ENCODE data around the gene SLC6A16.
"Not testable (repeated sequence)": the region's sequence is repeated elsewhere in the genome, so short reads cannot be mapped to it uniquely, and the experiment has no call there.

The SLC6A16 gene

DNA sequence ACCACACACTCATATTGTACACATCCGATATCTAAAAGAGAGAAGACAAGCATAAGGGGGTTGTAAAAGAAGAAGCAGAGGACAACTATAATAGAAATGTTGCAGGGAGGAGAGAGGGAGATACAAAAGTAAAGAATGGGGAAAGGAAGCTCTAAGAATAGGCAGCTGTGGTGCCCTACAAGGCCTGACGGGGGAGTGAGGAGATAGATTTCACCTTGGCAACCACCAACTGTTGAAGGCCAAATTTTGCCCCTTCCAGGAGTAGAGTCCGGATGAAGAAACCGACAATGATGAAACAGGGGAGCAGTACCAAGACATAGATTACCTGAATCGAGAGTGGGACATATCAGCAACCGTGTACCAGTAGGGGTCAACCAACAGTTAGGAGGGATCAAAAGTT lies 15.9 kb downstream of the SLC6A16 start:
- no peak overlapping the region for H3K9ac ChIP-seq (ENCODE audit: low read length in 5 of 5)
- H3K4me3 ChIP-seq (ENCODE audit: low read depth in 1 of 5, low read length in 5 of 5) = no peak overlapping the region
- H3K4me1 ChIP-seq (ENCODE audit: control insufficient read depth in 5 of 5, insufficient read depth in 5 of 5, low read length in 5 of 5) = no peaks in the 10 kb centered on the region
- no peaks in the 10 kb centered on the region for H3K27me3 ChIP-seq (ENCODE audit: control insufficient read depth in 5 of 5, insufficient read depth in 4 of 5, low read length in 5 of 5)
- H3K36me3 ChIP-seq (ENCODE audit: control insufficient read depth in 5 of 5, insufficient read depth in 5 of 5, low read length in 5 of 5) = peaks cover 0 to 13% (median 10%) of the 10 kb centered on the region in 5 donors
- H3K9me3 ChIP-seq (ENCODE audit: control insufficient read depth in 5 of 5, low read length in 5 of 5) = no peaks in the 10 kb centered on the region
- H3K27ac ChIP-seq (ENCODE audit: low read depth, low read length) = no peak overlapping the region

DNA sequence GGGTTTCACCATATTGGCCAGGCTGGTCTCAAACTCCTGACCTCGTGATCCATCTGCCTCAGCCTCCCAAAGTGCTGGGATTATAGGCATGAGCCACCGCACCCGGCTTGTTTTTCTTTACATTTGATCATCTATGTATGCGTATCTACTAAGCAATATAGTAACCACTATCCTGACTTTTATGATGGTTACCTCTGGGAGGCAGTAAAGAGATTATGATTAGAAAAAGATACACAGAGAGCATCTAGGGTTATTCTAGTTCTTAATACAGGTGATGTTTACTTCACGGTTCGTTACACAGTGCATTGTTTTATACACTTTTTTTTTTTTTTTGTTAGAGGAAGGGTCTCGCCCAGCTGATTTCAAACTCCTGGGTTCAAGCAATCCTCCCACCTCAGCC lies 18.3 kb downstream of the SLC6A16 start:
- H3K4me1 ChIP-seq (ENCODE audit: control insufficient read depth in 5 of 5, insufficient read depth in 5 of 5, low read length in 5 of 5); H3K27ac ChIP-seq (ENCODE audit: low read depth, low read length); H3K9ac ChIP-seq (ENCODE audit: low read length in 5 of 5); H3K9me3 ChIP-seq (ENCODE audit: control insufficient read depth in 5 of 5, low read length in 5 of 5); H3K27me3 ChIP-seq (ENCODE audit: control insufficient read depth in 5 of 5, insufficient read depth in 4 of 5, low read length in 5 of 5); H3K4me3 ChIP-seq (ENCODE audit: low read depth in 1 of 5, low read length in 5 of 5): not testable (repeated sequence)
- H3K36me3 ChIP-seq (ENCODE audit: control insufficient read depth in 5 of 5, insufficient read depth in 5 of 5, low read length in 5 of 5) = peaks cover 0 to 13% (median 10%) of the 10 kb centered on the region in 5 donors

DNA sequence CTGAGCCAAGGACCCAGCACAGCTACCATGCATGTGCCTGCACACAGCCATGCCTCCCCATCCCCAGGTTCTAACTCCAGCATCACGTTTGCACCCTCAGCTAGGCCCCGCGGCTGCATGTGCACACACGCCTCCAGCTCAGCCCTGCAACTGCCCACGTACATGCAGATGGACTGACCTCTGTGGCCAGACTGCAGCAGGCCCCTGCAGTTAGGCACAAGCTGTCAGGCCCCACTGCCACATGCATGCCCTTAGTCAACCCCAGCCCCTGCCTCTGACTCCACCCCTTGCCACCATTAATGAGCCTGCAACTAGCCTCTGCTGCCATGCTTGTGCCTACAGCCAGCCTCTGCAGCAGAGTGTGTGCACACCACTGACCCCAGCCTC lies 23.1 kb downstream of the SLC6A16 start:
- H3K36me3 ChIP-seq (ENCODE audit: control insufficient read depth in 5 of 5, insufficient read depth in 5 of 5, low read length in 5 of 5) = no peaks in the 10 kb centered on the region
- no peaks in the 10 kb centered on the region for H3K27me3 ChIP-seq (ENCODE audit: control insufficient read depth in 5 of 5, insufficient read depth in 4 of 5, low read length in 5 of 5)
- H3K27ac ChIP-seq (ENCODE audit: low read depth, low read length) = no peak overlapping the region
- H3K9ac ChIP-seq (ENCODE audit: low read length in 5 of 5) = no peak overlapping the region
- no peak overlapping the region for H3K4me3 ChIP-seq (ENCODE audit: low read depth in 1 of 5, low read length in 5 of 5)
- no peaks in the 10 kb centered on the region for H3K9me3 ChIP-seq (ENCODE audit: control insufficient read depth in 5 of 5, low read length in 5 of 5)
- H3K4me1 ChIP-seq (ENCODE audit: control insufficient read depth in 5 of 5, insufficient read depth in 5 of 5, low read length in 5 of 5) = peaks cover 0 to 5% (median 3%) of the 10 kb centered on the region in 5 donors

DNA sequence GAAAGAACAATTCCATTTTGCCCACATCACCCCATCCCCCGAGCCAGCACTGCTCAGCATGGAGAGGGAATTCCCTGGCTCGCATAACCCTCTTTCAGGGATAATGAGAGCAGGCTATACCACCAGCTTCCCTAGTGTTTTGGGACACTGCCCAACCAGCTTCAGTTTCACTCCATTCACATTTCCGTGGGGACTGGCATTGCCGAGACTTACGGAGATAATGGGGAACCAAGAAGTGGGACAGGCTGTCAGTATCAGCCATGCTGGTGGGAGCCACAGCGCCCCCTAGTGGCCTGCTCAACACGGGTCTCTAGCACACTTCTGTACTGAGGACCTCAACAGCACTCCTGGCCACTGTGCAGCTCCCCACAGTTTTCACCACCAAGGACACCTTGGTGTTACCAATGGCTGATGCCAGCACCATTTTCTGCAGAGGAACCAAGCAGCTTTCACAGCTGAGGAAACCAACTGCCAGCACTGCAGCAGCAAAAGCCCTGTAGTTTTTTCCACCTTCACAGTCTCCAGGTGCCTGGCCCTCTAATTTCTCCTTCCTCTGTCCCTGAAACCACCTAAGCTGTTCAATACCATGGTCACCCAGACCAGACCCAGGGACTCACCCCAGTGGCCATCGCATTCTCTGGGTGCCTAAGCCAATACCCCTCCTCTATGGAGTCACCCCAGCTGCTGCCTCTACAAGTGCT lies 23.7 kb downstream of the SLC6A16 start:
- Histone ChIP-seq H3K27ac (ENCODE audit: low read depth, low read length) (no peak overlapping the region), H3K36me3 (ENCODE audit: control insufficient read depth in 5 of 5, insufficient read depth in 5 of 5, low read length in 5 of 5) (no peaks in the 10 kb centered on the region), H3K9me3 (ENCODE audit: control insufficient read depth in 5 of 5, low read length in 5 of 5) (no peaks in the 10 kb centered on the region), H3K27me3 (ENCODE audit: control insufficient read depth in 5 of 5, insufficient read depth in 4 of 5, low read length in 5 of 5) (no peaks in the 10 kb centered on the region), H3K4me1 (ENCODE audit: control insufficient read depth in 5 of 5, insufficient read depth in 5 of 5, low read length in 5 of 5) (peaks cover 0 to 5% (median 3%) of the 10 kb centered on the region in 5 donors), H3K9ac (ENCODE audit: low read length in 5 of 5) (no peak overlapping the region), H3K4me3 (ENCODE audit: low read depth in 1 of 5, low read length in 5 of 5) (peak overlapping the region in 4 of 5 donors; percentile 29 to 57 (median 31))

DNA sequence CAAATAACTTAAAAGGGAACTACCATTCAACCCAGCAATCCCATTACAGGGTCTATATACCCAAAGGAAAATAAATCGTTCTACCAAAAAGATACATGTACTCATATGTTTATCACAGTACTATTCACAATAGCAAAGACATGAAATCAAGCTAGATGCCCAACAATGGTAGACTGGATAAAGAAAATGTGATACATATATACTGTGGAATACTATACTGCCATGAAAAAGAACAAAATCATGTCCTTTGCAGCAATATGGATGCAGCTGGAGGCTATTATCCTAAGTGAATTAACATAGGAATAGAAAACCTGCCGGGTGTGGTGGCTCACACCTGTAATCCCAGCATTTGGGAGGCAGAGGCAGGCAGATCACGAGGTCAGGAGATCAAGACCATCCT lies 26.3 kb downstream of the SLC6A16 start:
- not testable (repeated sequence) for H3K4me1 ChIP-seq (ENCODE audit: control insufficient read depth in 5 of 5, insufficient read depth in 5 of 5, low read length in 5 of 5); H3K9ac ChIP-seq (ENCODE audit: low read length in 5 of 5); H3K4me3 ChIP-seq (ENCODE audit: low read depth in 1 of 5, low read length in 5 of 5); H3K27me3 ChIP-seq (ENCODE audit: control insufficient read depth in 5 of 5, insufficient read depth in 4 of 5, low read length in 5 of 5); H3K36me3 ChIP-seq (ENCODE audit: control insufficient read depth in 5 of 5, insufficient read depth in 5 of 5, low read length in 5 of 5); H3K9me3 ChIP-seq (ENCODE audit: control insufficient read depth in 5 of 5, low read length in 5 of 5); H3K27ac ChIP-seq (ENCODE audit: low read depth, low read length)

DNA sequence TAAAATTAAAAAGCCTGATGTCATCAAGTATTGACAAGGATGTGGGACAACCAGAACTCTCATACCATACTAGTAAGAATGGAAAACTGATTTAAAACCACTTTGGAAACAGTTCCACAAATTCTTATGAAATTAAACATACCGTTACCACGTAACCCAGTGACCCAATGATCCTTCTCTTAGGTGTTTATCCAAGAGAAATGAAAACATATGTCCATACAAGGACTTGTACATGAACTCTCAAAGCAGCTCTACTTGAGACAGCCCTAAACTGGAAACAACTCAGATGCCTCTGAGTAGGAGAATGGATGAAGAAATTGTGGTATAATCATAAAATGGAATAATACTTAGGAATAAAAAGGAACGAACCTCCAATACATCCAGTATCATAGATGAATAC lies 27.6 kb downstream of the SLC6A16 start:
- no peak overlapping the region for H3K9ac ChIP-seq (ENCODE audit: low read length in 5 of 5)
- H3K27ac ChIP-seq (ENCODE audit: low read depth, low read length) = no peak overlapping the region
- H3K9me3 ChIP-seq (ENCODE audit: control insufficient read depth in 5 of 5, low read length in 5 of 5) = no peaks in the 10 kb centered on the region
- no peak overlapping the region for H3K4me3 ChIP-seq (ENCODE audit: low read depth in 1 of 5, low read length in 5 of 5)
- peaks cover 0 to 4% (median 0%) of the 10 kb centered on the region in 5 donors for H3K36me3 ChIP-seq (ENCODE audit: control insufficient read depth in 5 of 5, insufficient read depth in 5 of 5, low read length in 5 of 5)
- no peaks in the 10 kb centered on the region for H3K27me3 ChIP-seq (ENCODE audit: control insufficient read depth in 5 of 5, insufficient read depth in 4 of 5, low read length in 5 of 5)
- peaks cover 0 to 5% (median 3%) of the 10 kb centered on the region in 5 donors for H3K4me1 ChIP-seq (ENCODE audit: control insufficient read depth in 5 of 5, insufficient read depth in 5 of 5, low read length in 5 of 5)

DNA sequence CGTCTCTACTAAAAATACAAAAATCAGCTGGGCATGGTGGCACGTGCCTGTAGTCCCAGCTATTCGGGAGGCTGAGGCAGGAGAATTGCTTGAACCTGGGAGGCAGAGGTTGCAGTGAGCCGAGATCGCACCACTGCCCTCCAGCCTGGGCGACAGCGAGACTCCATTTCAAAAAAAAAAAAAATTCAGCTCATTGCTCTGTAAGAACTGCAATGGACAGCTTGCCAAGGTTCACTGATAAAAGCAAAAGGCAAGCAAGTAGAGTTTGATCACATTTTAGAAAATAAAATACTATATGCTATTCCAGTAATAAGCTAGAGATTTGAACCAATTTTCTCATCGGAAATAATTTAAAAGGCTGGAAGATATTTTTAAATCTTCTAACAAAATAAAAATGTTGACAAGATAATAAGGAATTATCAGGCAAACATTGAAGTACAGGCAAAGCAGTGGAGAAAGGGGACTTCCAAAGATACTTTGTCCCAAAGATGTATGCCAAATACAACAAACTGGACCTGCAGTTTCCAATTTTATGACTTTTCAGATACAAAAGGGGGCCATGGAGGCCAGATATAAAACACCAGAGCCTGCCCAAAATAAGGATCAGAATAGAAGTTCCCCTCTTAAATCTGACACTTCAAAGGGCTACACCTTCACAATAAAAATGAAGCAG lies 29.6 kb downstream of the SLC6A16 start:
- H3K27me3 ChIP-seq (ENCODE audit: control insufficient read depth in 5 of 5, insufficient read depth in 4 of 5, low read length in 5 of 5) = no peaks in the 10 kb centered on the region
- H3K27ac ChIP-seq (ENCODE audit: low read depth, low read length) = no peak overlapping the region
- no peak overlapping the region for H3K9ac ChIP-seq (ENCODE audit: low read length in 5 of 5)
- H3K4me1 ChIP-seq (ENCODE audit: control insufficient read depth in 5 of 5, insufficient read depth in 5 of 5, low read length in 5 of 5) = no peaks in the 10 kb centered on the region
- H3K36me3 ChIP-seq (ENCODE audit: control insufficient read depth in 5 of 5, insufficient read depth in 5 of 5, low read length in 5 of 5) = peaks cover 0 to 4% (median 0%) of the 10 kb centered on the region in 5 donors
- no peak overlapping the region for H3K4me3 ChIP-seq (ENCODE audit: low read depth in 1 of 5, low read length in 5 of 5)
- H3K9me3 ChIP-seq (ENCODE audit: control insufficient read depth in 5 of 5, low read length in 5 of 5) = no peaks in the 10 kb centered on the region

DNA sequence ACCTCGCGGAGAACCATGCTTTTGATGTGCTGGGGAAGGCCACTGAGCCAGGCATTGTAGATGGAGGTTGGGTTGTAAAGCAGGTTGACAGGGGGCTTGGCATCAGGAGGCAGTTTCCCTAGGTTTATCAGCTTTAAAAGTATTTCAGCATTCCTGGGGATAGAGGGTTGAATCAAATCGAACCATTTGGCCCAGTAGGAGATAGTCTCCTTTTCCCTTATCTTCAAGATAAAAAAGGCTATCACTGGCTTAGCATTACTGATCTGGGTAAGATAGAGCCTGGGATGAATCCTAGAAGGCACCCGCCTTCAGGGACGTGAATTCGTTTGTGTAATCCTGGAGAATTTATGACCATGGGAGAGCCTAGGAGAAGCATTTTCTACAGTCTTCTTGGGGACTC lies 30.6 kb downstream of the SLC6A16 start:
- Histone ChIP-seq H3K36me3 (ENCODE audit: control insufficient read depth in 5 of 5, insufficient read depth in 5 of 5, low read length in 5 of 5) (peaks cover 0 to 4% (median 0%) of the 10 kb centered on the region in 5 donors), H3K9ac (ENCODE audit: low read length in 5 of 5) (peak overlapping the region in 1 of 5 donors; percentile 3), H3K27me3 (ENCODE audit: control insufficient read depth in 5 of 5, insufficient read depth in 4 of 5, low read length in 5 of 5) (no peaks in the 10 kb centered on the region), H3K4me3 (ENCODE audit: low read depth in 1 of 5, low read length in 5 of 5) (no peak overlapping the region), H3K4me1 (ENCODE audit: control insufficient read depth in 5 of 5, insufficient read depth in 5 of 5, low read length in 5 of 5) (no peaks in the 10 kb centered on the region), H3K27ac (ENCODE audit: low read depth, low read length) (no peak overlapping the region), H3K9me3 (ENCODE audit: control insufficient read depth in 5 of 5, low read length in 5 of 5) (no peaks in the 10 kb centered on the region)

DNA sequence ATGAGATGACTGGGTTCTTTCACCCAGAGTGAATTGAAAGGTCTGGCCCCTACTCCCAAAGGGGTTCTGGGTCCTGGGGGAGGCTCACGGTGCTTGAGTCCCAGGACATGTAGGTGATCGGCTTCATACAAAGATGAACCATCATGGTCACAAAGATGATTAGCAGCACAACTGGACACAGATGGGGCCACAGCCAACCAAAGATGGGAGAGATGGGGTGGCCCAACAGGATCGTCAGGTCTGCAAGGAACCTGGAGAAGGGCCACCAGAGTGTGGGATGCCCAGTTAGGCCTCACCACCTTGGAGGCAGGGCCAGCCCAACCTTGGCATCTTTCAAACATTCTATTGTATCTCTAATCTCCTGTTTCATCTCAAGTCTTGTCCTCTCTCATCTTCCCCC lies 34.5 kb downstream of the SLC6A16 start:
- H3K4me1 ChIP-seq (ENCODE audit: control insufficient read depth in 5 of 5, insufficient read depth in 5 of 5, low read length in 5 of 5) = no peaks in the 10 kb centered on the region
- peaks cover 0 to 4% (median 0%) of the 10 kb centered on the region in 5 donors for H3K36me3 ChIP-seq (ENCODE audit: control insufficient read depth in 5 of 5, insufficient read depth in 5 of 5, low read length in 5 of 5)
- no peak overlapping the region for H3K27ac ChIP-seq (ENCODE audit: low read depth, low read length)
- H3K27me3 ChIP-seq (ENCODE audit: control insufficient read depth in 5 of 5, insufficient read depth in 4 of 5, low read length in 5 of 5) = no peaks in the 10 kb centered on the region
- no peak overlapping the region for H3K4me3 ChIP-seq (ENCODE audit: low read depth in 1 of 5, low read length in 5 of 5)
- H3K9ac ChIP-seq (ENCODE audit: low read length in 5 of 5) = no peak overlapping the region
- H3K9me3 ChIP-seq (ENCODE audit: control insufficient read depth in 5 of 5, low read length in 5 of 5) = no peaks in the 10 kb centered on the region

DNA sequence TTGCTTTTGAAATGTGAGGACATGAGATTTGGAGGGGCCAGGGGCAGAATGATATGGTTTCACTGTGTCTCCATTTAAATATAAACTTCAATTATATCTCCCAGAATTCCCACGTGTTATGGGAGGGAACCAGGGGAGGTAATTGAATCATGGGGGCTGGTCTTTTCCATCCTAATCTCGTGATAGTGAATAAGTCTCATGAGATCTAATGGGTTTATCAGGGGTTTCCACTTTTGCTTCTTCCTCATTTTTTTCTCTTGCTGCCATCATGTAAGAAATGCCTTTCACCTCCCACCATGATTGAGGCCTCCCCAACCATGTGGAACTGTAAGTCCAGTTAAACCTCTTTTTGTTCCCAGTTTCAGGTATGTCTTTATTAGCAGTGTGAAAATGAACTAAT lies 35.7 kb downstream of the SLC6A16 start:
- not testable (repeated sequence) for H3K9ac ChIP-seq (ENCODE audit: low read length in 5 of 5); H3K27me3 ChIP-seq (ENCODE audit: control insufficient read depth in 5 of 5, insufficient read depth in 4 of 5, low read length in 5 of 5); H3K36me3 ChIP-seq (ENCODE audit: control insufficient read depth in 5 of 5, insufficient read depth in 5 of 5, low read length in 5 of 5); H3K4me1 ChIP-seq (ENCODE audit: control insufficient read depth in 5 of 5, insufficient read depth in 5 of 5, low read length in 5 of 5); H3K4me3 ChIP-seq (ENCODE audit: low read depth in 1 of 5, low read length in 5 of 5); H3K27ac ChIP-seq (ENCODE audit: low read depth, low read length); H3K9me3 ChIP-seq (ENCODE audit: control insufficient read depth in 5 of 5, low read length in 5 of 5)

Measured in subcutaneous abdominal adipose tissue (tissue), 5 donors.